Liver (tissue), 9 donors: ENCODE data around the gene EME1. TPM values are rescaled to one million over a fixed set of nuclear protein-coding genes. Genes with fewer than 3 reads are reported as not detected.

Source experiments
- DNase-seq: peaks from one replicate; pipeline ENCODE4 v3.0.0-alpha.2; 2017; ENCODE audit warnings: low spot score
- H3K27ac ChIP-seq, 2 donors: one replicate each; pipeline ENCODE4 v1.7.0; 2013; ENCODE audit warnings: inconsistent platforms in 2 of 2, low read length in 2 of 2, control low read depth in 1 of 2, low read depth in 1 of 2, mild to moderate bottlenecking in 1 of 2
- H3K27me3 ChIP-seq, 4 donors: one replicate each; pipeline versions ENCODE4 v1.6.1 to v1.7.0; 2013; ENCODE audit warnings: low read length in 3 of 4, inconsistent platforms in 1 of 4, mild to moderate bottlenecking in 1 of 4, moderate library complexity in 1 of 4; ENCODE audit not compliant: control insufficient read depth in 4 of 4, insufficient read depth in 4 of 4
- H3K36me3 ChIP-seq, 4 donors: one replicate each; pipeline versions ENCODE4 v1.6.1 to v1.7.0; 2013; ENCODE audit warnings: low read length in 3 of 4, mild to moderate bottlenecking in 3 of 4, low read depth in 1 of 4, moderate library complexity in 1 of 4; ENCODE audit not compliant: control insufficient read depth in 4 of 4, insufficient read depth in 3 of 4
- H3K4me1 ChIP-seq, 4 donors: one replicate each; pipeline versions ENCODE4 v1.6.1 to v1.7.0; 2013; ENCODE audit warnings: low read length in 3 of 4, mild to moderate bottlenecking in 3 of 4, moderate library complexity in 1 of 4; ENCODE audit not compliant: control insufficient read depth in 4 of 4, insufficient read depth in 4 of 4
- H3K4me3 ChIP-seq, 3 donors: one replicate each; pipeline versions ENCODE4 v1.6.1 to v1.7.0; 2013; ENCODE audit warnings: low read length in 3 of 3, control low read depth in 1 of 3, low read depth in 1 of 3, mild to moderate bottlenecking in 1 of 3
- H3K9ac ChIP-seq, 2 donors: one replicate each; pipeline ENCODE4 v1.7.0; 2013; ENCODE audit warnings: low read length in 2 of 2, mild to moderate bottlenecking in 2 of 2, moderate library complexity in 2 of 2, control low read depth in 1 of 2, low read depth in 1 of 2
- H3K9me3 ChIP-seq, 4 donors: one replicate each; pipeline versions ENCODE4 v1.6.1 to v1.7.0; 2013; ENCODE audit warnings: low read length in 3 of 4; ENCODE audit not compliant: control insufficient read depth in 4 of 4
- ATF3 ChIP-seq: IDR thresholded peaks from 2 replicates; pipeline ENCODE4 v1.6.1; 2016; ENCODE audit warnings: antibody characterized with exemption
- CTCF ChIP-seq: fragments of 150-350 bp; IDR thresholded peaks from 2 replicates; pipeline ENCODE4 v1.5.1; 2017; ENCODE audit warnings: improper control_type of control experiment, low read depth, low read length; ENCODE audit not compliant: missing input control
- EGR1 ChIP-seq, 2 donors: IDR thresholded peaks; 2 replicates each; pipeline ENCODE4 v1.6.1; 2016 to 2018; ENCODE audit warnings: antibody characterized with exemption in 2 of 2, low read depth in 2 of 2
- FOXA2 ChIP-seq: IDR thresholded peaks from 2 replicates; pipeline ENCODE4 v1.6.1; 2016; ENCODE audit warnings: antibody characterized with exemption
- GABPA ChIP-seq, 2 donors: IDR thresholded peaks in 1 of 2; conservative IDR thresholded peaks in 1 of 2; 2 replicates each; pipeline ENCODE4 v1.6.1; 2016; ENCODE audit warnings: antibody characterized with exemption in 2 of 2, mild to moderate bottlenecking in 1 of 2, moderate library complexity in 1 of 2
- HNF4A ChIP-seq, 2 donors: conservative IDR thresholded peaks; 2 replicates each; pipeline ENCODE4 v1.6.1; 2016; ENCODE audit warnings: antibody characterized with exemption in 2 of 2, mild to moderate bottlenecking in 2 of 2
- HNF4G ChIP-seq: IDR thresholded peaks from 2 replicates; pipeline ENCODE4 v1.6.1; 2016; ENCODE audit warnings: antibody characterized with exemption
- JUND ChIP-seq, 2 donors: IDR thresholded peaks; 2 replicates each; pipeline ENCODE4 v1.6.1; 2016; ENCODE audit warnings: antibody characterized with exemption in 2 of 2
- MAX ChIP-seq: IDR thresholded peaks from 2 replicates; pipeline ENCODE4 v1.6.1; 2016; ENCODE audit warnings: antibody characterized with exemption
- NR2F2 ChIP-seq: IDR thresholded peaks from 2 replicates; pipeline ENCODE4 v1.6.1; 2016; ENCODE audit warnings: antibody characterized with exemption
- RAD21 ChIP-seq, 2 donors: IDR thresholded peaks; 2 replicates each; pipeline ENCODE4 v1.6.1; 2016; ENCODE audit warnings: antibody characterized with exemption in 2 of 2, mild to moderate bottlenecking in 2 of 2
- REST ChIP-seq: IDR thresholded peaks from 2 replicates; pipeline ENCODE4 v1.6.1; 2016; ENCODE audit warnings: antibody characterized with exemption, mild to moderate bottlenecking
- RXRA ChIP-seq, 2 donors: IDR thresholded peaks; 2 replicates each; pipeline ENCODE4 v1.6.1; 2017 to 2018; ENCODE audit warnings: antibody characterized with exemption in 2 of 2, mild to moderate bottlenecking in 1 of 2
- SP1 ChIP-seq: IDR thresholded peaks from 2 replicates; pipeline ENCODE4 v1.6.1; 2018; ENCODE audit warnings: antibody characterized with exemption, mild to moderate bottlenecking
- TAF1 ChIP-seq: conservative IDR thresholded peaks from 2 replicates; pipeline ENCODE4 v1.6.1; 2016; ENCODE audit warnings: antibody characterized with exemption, mild to moderate bottlenecking
- YY1 ChIP-seq: IDR thresholded peaks from 2 replicates; pipeline ENCODE4 v1.6.1; 2016; ENCODE audit warnings: antibody characterized with exemption, mild to moderate bottlenecking
- ZBTB33 ChIP-seq: IDR thresholded peaks from 2 replicates; pipeline ENCODE4 v1.6.1; 2016; ENCODE audit warnings: antibody characterized with exemption
- WGBS: extraction: QIAGEN DNeasy Blood & Tissue Kit; methylation state at CpG from one replicate; pipeline ENCODE4 v1.1.7; 2013; 5-methylcytosine and 5-hydroxymethylcytosine counted together
- polyA plus RNA-seq, 2 donors: library from polyadenylated mRNA; stranded (reverse) in 1 of 2; unstranded in 1 of 2; fragments of 200-250 nt in 1 of 2; fragments of >200 nt in 1 of 2; fragmentation: Nextera tagmentation in 1 of 2; extraction: Ambion mirVana in 1 of 2; gene quantifications; one replicate each; pipeline versions ENCODE4 v1.2.1 to v1.2.3, GENCODE V29; 2013 to 2015
- total RNA-seq, 2 donors: library from RNA; depleted of rRNA; stranded (reverse); fragments of >200 nt; gene quantifications; one replicate each; pipeline ENCODE4 v1.2.3, GENCODE V29; 2014
- donor health status: healthy.
- donor health status: healthy.
- donor health status: healthy.
- donor health status: healthy.
- donor health status: healthy.

EME1 gene
- total and polyA plus RNA-seq, 4 donors, result 0.08 to 3.4 (median 0.35) TPM

GRCh38 chr17:50331085-50331791, 41.8 kb upstream of the EME1 start:
- no peak overlapping the region for H3K9ac ChIP-seq
- H3K4me3 ChIP-seq, result no peak overlapping the region
- H3K36me3 ChIP-seq, result no peaks in the 10 kb centered on the region
- DNase-seq, result no peak
- H3K9me3 ChIP-seq, result no peaks in the 10 kb centered on the region
- 87% methylated on average over 4 of the region's 4 CpGs for WGBS
- H3K27me3 ChIP-seq, result no peaks in the 10 kb centered on the region
- H3K27ac ChIP-seq, result no peak overlapping the region
- no peaks in the 10 kb centered on the region for H3K4me1 ChIP-seq
- TF ChIP-seq HNF4A (conservative IDR thresholded peaks at IDR 0.05) (no peak), TAF1 (no peak), ZBTB33 (no peak), MAX (no peak), JUND (IDR thresholded peaks at IDR 0.05) (no peak), FOXA2 (no peak), HNF4G (no peak), SP1 (no peak), ATF3 (no peak), REST (no peak)

GRCh38 chr17:50332196-50332595, 40.8 kb upstream of the EME1 start:
- Histone ChIP-seq H3K4me1 (no peaks in the 10 kb centered on the region), H3K27ac (no peak overlapping the region), H3K4me3 (no peak overlapping the region), H3K36me3 (no peaks in the 10 kb centered on the region), H3K27me3 (no peaks in the 10 kb centered on the region), H3K9me3 (no peaks in the 10 kb centered on the region), H3K9ac (no peak overlapping the region)
- no peak for DNase-seq
- 75% methylated on average over 6 of the region's 6 CpGs for WGBS
- TF ChIP-seq RAD21 (IDR thresholded peaks at IDR 0.05) (no peak), CTCF (no peak), NR2F2 (no peak), ZBTB33 (no peak), RXRA (IDR thresholded peaks at IDR 0.05) (no peak), HNF4G (no peak), HNF4A (conservative IDR thresholded peaks at IDR 0.05) (no peak), GABPA (IDR thresholded peaks at IDR 0.05 in 1 of 2, conservative IDR thresholded peaks at IDR 0.05 in 1 of 2) (no peak), EGR1 (IDR thresholded peaks at IDR 0.05; ENCODE audit: low read depth in 2 of 2) (no peak), REST (no peak), YY1 (no peak), MAX (no peak), JUND (IDR thresholded peaks at IDR 0.05) (no peak), TAF1 (no peak)
